ENCODE results near the gene ZNF664. TPM values are rescaled to one million over a fixed set of nuclear protein-coding genes. Genes with fewer than 3 reads are reported as not detected.

The ZNF664 gene
- total RNA-seq, 2 donors from 2014 or later, result 124 TPM

GRCh38 chr12:123992118-123992825, 19.3 kb downstream of the ZNF664 start:
- H3K27me3 ChIP-seq, result no peaks in the 10 kb centered on the region
- no peaks in the 10 kb centered on the region for H3K4me1 ChIP-seq
- TF ChIP-seq CTCF (IDR thresholded peaks at IDR 0.05), result no peak
- H3K9ac ChIP-seq (ENCODE audit: low read depth in 2 of 2, low read length in 2 of 2), result no peak overlapping the region
- H3K27ac ChIP-seq, result no peak overlapping the region
- no peak for DNase-seq
- H3K36me3 ChIP-seq, result no peaks in the 10 kb centered on the region
- no peak overlapping the region for H3K4me3 ChIP-seq
- intact Hi-C loops (cut with DNase I), result no loop called here
- H3K9me3 ChIP-seq, result no peaks in the 10 kb centered on the region

GRCh38 chr12:123995023-123995748, 22.2 kb downstream of the ZNF664 start:
- peaks cover 4% of the 10 kb centered on the region for H3K36me3 ChIP-seq
- no peak for TF ChIP-seq CTCF (IDR thresholded peaks at IDR 0.05)
- H3K9me3 ChIP-seq, result no peaks in the 10 kb centered on the region
- H3K4me1 ChIP-seq, result no peaks in the 10 kb centered on the region
- intact Hi-C loops (cut with DNase I), result no loop called here
- H3K4me3 ChIP-seq, result no peak overlapping the region
- H3K9ac ChIP-seq (ENCODE audit: low read depth in 2 of 2, low read length in 2 of 2), result no peak overlapping the region
- H3K27me3 ChIP-seq, result no peaks in the 10 kb centered on the region
- no peak for DNase-seq
- H3K27ac ChIP-seq, result no peak overlapping the region

- intact Hi-C loops (cut with DNase I), result no loop called here
- H3K36me3 ChIP-seq, result peaks cover 4% of the 10 kb centered on the region
- no peak for DNase-seq
These were observed 23.6 kb downstream of the ZNF664 start for GRCh38 chr12:123996581-123996980.

GRCh38 chr12:123997033-123997822, 24.2 kb downstream of the ZNF664 start:
- Histone ChIP-seq H3K27ac (no peak overlapping the region), H3K36me3 (peaks cover 4% of the 10 kb centered on the region), H3K9ac (ENCODE audit: low read depth in 2 of 2, low read length in 2 of 2) (no peak overlapping the region), H3K9me3 (no peaks in the 10 kb centered on the region), H3K4me3 (no peak overlapping the region), H3K27me3 (no peaks in the 10 kb centered on the region), H3K4me1 (no peaks in the 10 kb centered on the region)
- TF ChIP-seq CTCF (IDR thresholded peaks at IDR 0.05), result no peak
- no peak for DNase-seq
- intact Hi-C loops (cut with DNase I), result no loop called here

More at GRCh38 chr12:123996581-123996980, 23.6 kb downstream of the ZNF664 start:
- Histone ChIP-seq H3K9me3 (no peaks in the 10 kb centered on the region), H3K27me3 (no peaks in the 10 kb centered on the region), H3K4me3 (no peak overlapping the region), H3K27ac (no peak overlapping the region), H3K9ac (ENCODE audit: low read depth in 2 of 2, low read length in 2 of 2) (no peak overlapping the region), H3K4me1 (no peaks in the 10 kb centered on the region)
- no peak for TF ChIP-seq CTCF (IDR thresholded peaks at IDR 0.05)

GRCh38 chr12:123997908-123998307, 24.9 kb downstream of the ZNF664 start:
- TF ChIP-seq CTCF (IDR thresholded peaks at IDR 0.05), result no peak
- intact Hi-C loops (cut with DNase I), result no loop called here
- Histone ChIP-seq H3K4me1 (no peaks in the 10 kb centered on the region), H3K4me3 (no peak overlapping the region), H3K36me3 (peaks cover 4% of the 10 kb centered on the region), H3K27ac (no peak overlapping the region), H3K9me3 (no peaks in the 10 kb centered on the region), H3K9ac (ENCODE audit: low read depth in 2 of 2, low read length in 2 of 2) (no peak overlapping the region), H3K27me3 (no peaks in the 10 kb centered on the region)
- no peak for DNase-seq
